Body of pancreas (tissue), 4 donors: ENCODE data around the gene CKAP2.

Experiments
- CTCF ChIP-seq, 7 experiments: fragments of 450-650 bp in 4 of 7; fragments of 200-600 bp in 3 of 7; sonication (generic) in 3 of 7; IDR thresholded peaks; one replicate each; pipeline ENCODE4 v1.5.1; 2016 to 2019; ENCODE audit warnings: antibody characterized with exemption in 7 of 7
- POLR2A ChIP-seq, 3 donors: fragments of 450-650 bp; IDR thresholded peaks; one replicate each; pipeline ENCODE4 v1.6.1; 2016; ENCODE audit warnings: antibody characterized with exemption in 3 of 3, mild to moderate bottlenecking in 2 of 3

- no peak for TF ChIP-seq CTCF (IDR thresholded peaks at IDR 0.05)
- TF ChIP-seq POLR2A (IDR thresholded peaks at IDR 0.05), result no peak
Measured at GRCh38 chr13:52454459-52454819, 839 bp upstream of the CKAP2 start.
